ENCODE data around the gene ACOXL.

ACOXL gene

DNA sequence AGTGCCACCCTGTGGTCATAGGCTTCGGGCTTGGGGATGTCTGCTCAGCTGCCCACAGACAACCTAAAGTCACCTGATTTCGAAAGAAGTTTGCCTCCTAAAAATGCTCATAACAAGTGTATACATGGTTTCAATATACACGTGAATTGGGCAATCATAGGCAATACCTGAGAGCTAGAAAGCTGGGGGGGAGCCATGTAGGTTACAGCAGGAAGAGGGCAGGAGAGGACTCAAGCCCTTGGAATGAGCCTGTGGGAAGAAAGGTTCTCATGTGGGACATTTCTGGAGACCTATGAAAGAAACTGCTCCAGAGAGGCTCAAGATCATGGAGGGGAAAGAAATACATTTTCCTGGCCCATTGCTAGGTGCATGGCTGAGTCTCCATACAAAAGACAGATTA is 109.7 kb downstream of the ACOXL start:
- H3K9me2 ChIP-seq (ENCODE audit: low read depth, low read length): no peaks in the 10 kb centered on the region
- no peaks in the 10 kb centered on the region for H3K79me2 ChIP-seq (ENCODE audit: insufficient read depth, low read length)
- no peak overlapping the region for H3K27ac ChIP-seq (ENCODE audit: low read depth, low read length, poor library complexity, severe bottlenecking)
- no peak overlapping the region for H3K9ac ChIP-seq (ENCODE audit: low read length)
- H3K4me2 ChIP-seq (ENCODE audit: low read length): no peak overlapping the region
- no peaks in the 10 kb centered on the region for H3K36me3 ChIP-seq (ENCODE audit: insufficient read depth, low read length)
- H3K4me3 ChIP-seq (ENCODE audit: low read depth, low read length, poor library complexity, severe bottlenecking): no peak overlapping the region
- no peaks in the 10 kb centered on the region for H3K4me1 ChIP-seq (ENCODE audit: insufficient read depth, low read length, severe bottlenecking)
- no peaks in the 10 kb centered on the region for H4K20me1 ChIP-seq (ENCODE audit: insufficient read depth, low read length)
- H3K27me3 ChIP-seq (ENCODE audit: insufficient read depth, low read length): peaks cover 4% of the 10 kb centered on the region; the same call in 1 of the 2 replicates
- TF ChIP-seq EZH2 (IDR thresholded peaks at IDR 0.05; ENCODE audit: borderline replicate concordance, low read length): no peak
- TF ChIP-seq, protein P1, sequence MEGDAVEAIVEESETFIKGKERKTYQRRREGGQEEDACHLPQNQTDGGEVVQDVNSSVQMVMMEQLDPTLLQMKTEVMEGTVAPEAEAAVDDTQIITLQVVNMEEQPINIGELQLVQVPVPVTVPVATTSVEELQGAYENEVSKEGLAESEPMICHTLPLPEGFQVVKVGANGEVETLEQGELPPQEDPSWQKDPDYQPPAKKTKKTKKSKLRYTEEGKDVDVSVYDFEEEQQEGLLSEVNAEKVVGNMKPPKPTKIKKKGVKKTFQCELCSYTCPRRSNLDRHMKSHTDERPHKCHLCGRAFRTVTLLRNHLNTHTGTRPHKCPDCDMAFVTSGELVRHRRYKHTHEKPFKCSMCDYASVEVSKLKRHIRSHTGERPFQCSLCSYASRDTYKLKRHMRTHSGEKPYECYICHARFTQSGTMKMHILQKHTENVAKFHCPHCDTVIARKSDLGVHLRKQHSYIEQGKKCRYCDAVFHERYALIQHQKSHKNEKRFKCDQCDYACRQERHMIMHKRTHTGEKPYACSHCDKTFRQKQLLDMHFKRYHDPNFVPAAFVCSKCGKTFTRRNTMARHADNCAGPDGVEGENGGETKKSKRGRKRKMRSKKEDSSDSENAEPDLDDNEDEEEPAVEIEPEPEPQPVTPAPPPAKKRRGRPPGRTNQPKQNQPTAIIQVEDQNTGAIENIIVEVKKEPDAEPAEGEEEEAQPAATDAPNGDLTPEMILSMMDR (IDR thresholded peaks at IDR 0.05; ENCODE audit: low read length): no peak
- no peaks in the 10 kb centered on the region for H3F3A ChIP-seq (ENCODE audit: insufficient read depth, low read length)
- no peak overlapping the region for H2AFZ ChIP-seq (ENCODE audit: low read length)
- H3K9me3 ChIP-seq (ENCODE audit: low read length): no peaks in the 10 kb centered on the region

DNA sequence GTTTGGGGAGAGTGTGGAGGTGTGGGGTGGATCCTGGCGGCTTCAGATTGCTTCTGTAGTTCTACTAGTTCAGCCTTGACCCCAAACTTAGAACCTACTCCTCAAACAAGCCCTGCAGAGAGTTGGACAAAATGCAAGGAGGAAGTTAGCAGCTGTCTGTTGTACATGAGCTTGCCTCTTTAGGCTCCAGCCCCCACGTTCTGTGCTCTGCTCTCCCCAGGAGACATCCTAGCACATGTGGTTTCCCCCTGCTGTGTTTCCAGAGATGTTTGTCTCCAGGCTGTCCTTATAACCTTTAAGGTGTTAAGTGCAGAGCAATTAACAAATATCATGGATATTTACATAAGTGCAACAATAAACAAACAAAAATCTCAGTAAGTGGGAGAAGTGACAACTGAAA is 111.1 kb downstream of the ACOXL start:
- Histone ChIP-seq H3K4me2 (ENCODE audit: low read length) (no peak overlapping the region), H3K9me3 (ENCODE audit: low read length) (no peaks in the 10 kb centered on the region), H2AFZ (ENCODE audit: low read length) (no peak overlapping the region), H3F3A (ENCODE audit: insufficient read depth, low read length) (no peaks in the 10 kb centered on the region), H3K9ac (ENCODE audit: low read length) (no peak overlapping the region), H3K4me1 (ENCODE audit: insufficient read depth, low read length, severe bottlenecking) (no peaks in the 10 kb centered on the region), H3K4me3 (ENCODE audit: low read depth, low read length, poor library complexity, severe bottlenecking) (no peak overlapping the region), H3K9me2 (ENCODE audit: low read depth, low read length) (no peaks in the 10 kb centered on the region), H3K36me3 (ENCODE audit: insufficient read depth, low read length) (no peaks in the 10 kb centered on the region), H4K20me1 (ENCODE audit: insufficient read depth, low read length) (no peaks in the 10 kb centered on the region), H3K27ac (ENCODE audit: low read depth, low read length, poor library complexity, severe bottlenecking) (no peak overlapping the region), H3K79me2 (ENCODE audit: insufficient read depth, low read length) (no peaks in the 10 kb centered on the region), H3K27me3 (ENCODE audit: insufficient read depth, low read length) (no peaks in the 10 kb centered on the region)
- no peak for TF ChIP-seq EZH2 (IDR thresholded peaks at IDR 0.05; ENCODE audit: borderline replicate concordance, low read length)
- TF ChIP-seq, protein P1 (IDR thresholded peaks at IDR 0.05; ENCODE audit: low read length): no peak

DNA sequence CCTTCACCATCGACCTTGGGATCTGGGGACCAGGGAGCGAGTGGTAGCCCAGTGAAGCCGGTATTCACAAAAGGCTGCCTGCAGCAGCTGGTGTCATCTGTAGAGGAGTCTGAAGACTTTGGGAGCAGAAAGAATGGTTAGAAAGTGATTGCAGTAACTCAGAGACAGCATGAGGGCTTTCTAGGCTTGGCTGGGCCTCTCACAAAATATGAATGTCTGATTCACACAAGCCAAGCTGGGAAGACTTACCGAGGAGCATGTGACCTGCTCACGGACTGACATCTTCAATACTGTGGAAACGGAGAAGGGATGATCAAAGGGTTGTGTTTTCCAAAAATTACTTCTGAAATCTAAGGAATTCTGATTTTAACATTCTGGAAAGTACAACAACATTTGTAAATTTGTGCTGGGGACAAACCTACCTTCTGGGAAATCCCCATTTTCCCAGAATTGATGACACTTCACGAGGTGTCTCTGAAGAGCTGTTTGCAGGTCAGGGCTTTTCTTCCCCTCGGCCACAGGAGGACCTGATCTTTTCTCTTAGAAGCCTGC is 111.7 kb downstream of the ACOXL start:
- H3F3A ChIP-seq (ENCODE audit: insufficient read depth, low read length): no peaks in the 10 kb centered on the region
- H3K9ac ChIP-seq (ENCODE audit: low read length): no peak overlapping the region
- H2AFZ ChIP-seq (ENCODE audit: low read length): no peak overlapping the region
- no peaks in the 10 kb centered on the region for H4K20me1 ChIP-seq (ENCODE audit: insufficient read depth, low read length)
- no peaks in the 10 kb centered on the region for H3K79me2 ChIP-seq (ENCODE audit: insufficient read depth, low read length)
- no peak for TF ChIP-seq EZH2 (IDR thresholded peaks at IDR 0.05; ENCODE audit: borderline replicate concordance, low read length)
- TF ChIP-seq, protein P1 (IDR thresholded peaks at IDR 0.05; ENCODE audit: low read length): no peak
- H3K4me3 ChIP-seq (ENCODE audit: low read depth, low read length, poor library complexity, severe bottlenecking): no peak overlapping the region
- no peak overlapping the region for H3K27ac ChIP-seq (ENCODE audit: low read depth, low read length, poor library complexity, severe bottlenecking)
- no peaks in the 10 kb centered on the region for H3K27me3 ChIP-seq (ENCODE audit: insufficient read depth, low read length)
- H3K9me2 ChIP-seq (ENCODE audit: low read depth, low read length): no peaks in the 10 kb centered on the region
- H3K36me3 ChIP-seq (ENCODE audit: insufficient read depth, low read length): no peaks in the 10 kb centered on the region
- H3K9me3 ChIP-seq (ENCODE audit: low read length): no peaks in the 10 kb centered on the region
- no peaks in the 10 kb centered on the region for H3K4me1 ChIP-seq (ENCODE audit: insufficient read depth, low read length, severe bottlenecking)
- no peak overlapping the region for H3K4me2 ChIP-seq (ENCODE audit: low read length)
